IMR-90 (cell line): ENCODE results near the gene KAT6B. TPM values are rescaled to one million over a fixed set of nuclear protein-coding genes. Genes with fewer than 3 reads are reported as not detected.

ENCODE experiments used
- ATAC-seq: fragments of 200-7000 bp; cut with Tn5 transposase; 2 replicates; pipeline ENCODE4 v1.9.1; 2020; ENCODE audit warnings: low read depth, mild to moderate bottlenecking, moderate library complexity
- BruUV-seq: library from RNA; stranded (reverse); fragments of 400-500 nt; replicated peaks from 2 replicates; lab custom pipeline; 2021; lab: Mats Ljungman, UMichigan
- CTCF ChIA-PET: fragments of 300-600 bp; formaldehyde crosslinking; extraction: SDS; loops from one replicate; lab custom pipeline; 2021; ENCODE audit warnings: antibody characterized with exemption; lab: Yijun Ruan, JAX
- POLR2A ChIA-PET: fragments of 300-600 bp; sonication (Branson Sonifier 250); formaldehyde crosslinking; loops from one replicate; lab custom pipeline; 2022; ENCODE audit warnings: antibody characterized with exemption; ENCODE audit not compliant: unreplicated experiment; lab: Charles Lee
- DNase-seq: peaks from one replicate; pipeline ENCODE4 v3.0.0; 2013
- H2AFZ ChIP-seq: replicated peaks from 2 replicates; pipeline ENCODE3; 2013; ENCODE audit warnings: low read length, mild to moderate bottlenecking; ENCODE audit not compliant: poor library complexity
- H2AK5ac ChIP-seq: 2 replicates; pipeline ENCODE4 v1.6.1; 2013; ENCODE audit warnings: low read depth, low read length, inconsistent platforms
- H2AK9ac ChIP-seq: replicated peaks from 2 replicates; pipeline ENCODE3; 2013; ENCODE audit warnings: mild to moderate bottlenecking, low read depth, low read length, moderate library complexity; ENCODE audit not compliant: poor library complexity
- H2BK120ac ChIP-seq: 2 replicates; pipeline ENCODE4 v1.6.1; 2013; ENCODE audit warnings: low read depth, low read length, inconsistent platforms
- H2BK15ac ChIP-seq: 3 replicates; pipeline ENCODE4 v1.6.1; 2013; ENCODE audit warnings: low read depth, low read length, inconsistent platforms
- H2BK20ac ChIP-seq: 2 replicates; pipeline ENCODE4 v1.6.1; 2013; ENCODE audit warnings: low read depth, mild to moderate bottlenecking, inconsistent platforms, low read length, moderate library complexity
- H2BK5ac ChIP-seq: 2 replicates; pipeline ENCODE4 v1.6.1; 2013; ENCODE audit warnings: mild to moderate bottlenecking, low read depth, low read length, inconsistent platforms; ENCODE audit not compliant: poor library complexity, severe bottlenecking
- H3K14ac ChIP-seq: replicated peaks from 2 replicates; pipeline ENCODE4 v1.6.1; 2013; ENCODE audit warnings: low read depth, low read length, inconsistent platforms
- H3K18ac ChIP-seq: 2 replicates; pipeline ENCODE4 v1.6.1; 2013; ENCODE audit warnings: low read depth, low read length, control low read depth
- H3K23ac ChIP-seq: 2 replicates; pipeline ENCODE4 v1.6.1; 2013; ENCODE audit warnings: low read depth, low read length, inconsistent platforms
- H3K27ac ChIP-seq: 2 replicates; pipeline ENCODE4 v1.5.1; 2013; ENCODE audit warnings: mild to moderate bottlenecking, control low read depth, low read length; ENCODE audit not compliant: insufficient read depth
- H3K27me3 ChIP-seq: 2 replicates; pipeline ENCODE4 v1.6.1; 2013; ENCODE audit warnings: low read length; ENCODE audit not compliant: control insufficient read depth, insufficient read depth
- H3K36me3 ChIP-seq: 2 replicates; pipeline ENCODE4 v1.6.1; 2013; ENCODE audit warnings: low read length, mixed read lengths; ENCODE audit not compliant: control insufficient read depth, insufficient read depth
- H3K4ac ChIP-seq: 2 replicates; pipeline ENCODE4 v1.6.1; 2013; ENCODE audit warnings: low read depth, low read length, inconsistent platforms
- H3K4me1 ChIP-seq: 2 replicates; pipeline ENCODE4 v1.6.1; 2013; ENCODE audit warnings: low read length, mixed read lengths; ENCODE audit not compliant: control insufficient read depth, insufficient read depth
- H3K4me2 ChIP-seq: 2 replicates; pipeline ENCODE4 v1.6.1; 2013; ENCODE audit warnings: low read depth, mild to moderate bottlenecking, control low read depth, low read length, moderate library complexity
- H3K4me3 ChIP-seq: 2 replicates; pipeline ENCODE4 v1.5.1; 2013; ENCODE audit warnings: low read depth, mild to moderate bottlenecking, control low read depth, low read length, moderate library complexity; ENCODE audit not compliant: insufficient read depth
- H3K56ac ChIP-seq: 2 replicates; pipeline ENCODE4 v1.6.1; 2013; ENCODE audit warnings: low read length, inconsistent platforms; ENCODE audit not compliant: insufficient read depth; ENCODE audit errors: extremely low read depth
- H3K79me1 ChIP-seq, 2 experiments: 2 replicates each; pipeline ENCODE4 v1.6.1; 2013; ENCODE audit warnings: low read length in 2 of 2, inconsistent platforms in 1 of 2, low read depth in 1 of 2
- H3K9ac ChIP-seq: 2 replicates; pipeline ENCODE4 v1.6.1; 2013; ENCODE audit warnings: low read depth, low read length, control low read depth
- H3K9me1 ChIP-seq: 2 replicates; pipeline ENCODE4 v1.6.1; 2013; ENCODE audit warnings: low read length, inconsistent platforms; ENCODE audit not compliant: insufficient read depth
- H3K9me3 ChIP-seq: 2 replicates; pipeline ENCODE4 v1.6.1; 2013; ENCODE audit warnings: low read length; ENCODE audit not compliant: control insufficient read depth, insufficient read depth
- H4K20me1 ChIP-seq: 2 replicates; pipeline ENCODE4 v1.6.1; 2013; ENCODE audit warnings: low read length, inconsistent platforms; ENCODE audit not compliant: insufficient read depth
- H4K5ac ChIP-seq: 2 replicates; pipeline ENCODE4 v1.6.1; 2013; ENCODE audit warnings: mild to moderate bottlenecking, low read depth, low read length, control low read depth
- H4K8ac ChIP-seq, 2 experiments: 2 replicates each; pipeline ENCODE4 v1.6.1; 2013; ENCODE audit warnings: low read depth in 2 of 2, low read length in 2 of 2, control low read depth in 1 of 2, inconsistent platforms in 1 of 2
- H4K91ac ChIP-seq: 2 replicates; pipeline ENCODE4 v1.6.1; 2013; ENCODE audit warnings: low read depth, low read length, inconsistent platforms; ENCODE audit not compliant: insufficient read depth
- BHLHE40 ChIP-seq: fragments of 150-350 bp; IDR thresholded peaks from 2 replicates; pipeline ENCODE4 v1.6.1; 2016; ENCODE audit warnings: mild to moderate bottlenecking, low read depth, low read length
- CHD1 ChIP-seq: IDR thresholded peaks from 2 replicates; pipeline ENCODE4 v1.6.1; 2012; ENCODE audit warnings: low read depth, low read length, improper control_type of control experiment
- FOS ChIP-seq: fragments of 150-350 bp; IDR thresholded peaks from 2 replicates; pipeline ENCODE4 v1.6.1; 2016; ENCODE audit warnings: low read depth, low read length
- MAZ ChIP-seq: IDR thresholded peaks from 2 replicates; pipeline ENCODE4 v1.6.1; 2012; ENCODE audit warnings: low read depth, mild to moderate bottlenecking, low read length, improper control_type of control experiment, moderate library complexity, borderline replicate concordance
- POLR2A ChIP-seq: IDR thresholded peaks from 2 replicates; pipeline ENCODE4 v1.6.1; 2012; ENCODE audit warnings: mild to moderate bottlenecking, low read depth, low read length
- RCOR1 ChIP-seq: IDR thresholded peaks from 2 replicates; pipeline ENCODE4 v1.6.1; 2012; ENCODE audit warnings: mild to moderate bottlenecking, low read length, improper control_type of control experiment; ENCODE audit not compliant: insufficient replicate concordance
- SMC3 ChIP-seq: fragments of 150-350 bp; IDR thresholded peaks from 2 replicates; pipeline ENCODE4 v1.6.1; 2016; ENCODE audit warnings: low read depth, mild to moderate bottlenecking, antibody characterized with exemption, low read length, moderate library complexity
- WGBS, 2 experiments: methylation state at CpG; one replicate each; pipeline versions ENCODE4 v1.1.5 to v1.1.7; 2013; ENCODE audit warnings: missing lambda C conversion rate in 2 of 2; ENCODE audit not compliant: insufficient read length in 1 of 2; ENCODE audit errors: extremely low coverage in 2 of 2; 5-methylcytosine and 5-hydroxymethylcytosine counted together
- dilution Hi-C: fragments of 300-500 bp; cut with HindIII; formaldehyde crosslinking; loops from one replicate; pipeline ENCODE4 v1.14.3; 2018; ENCODE audit warnings: low sequenced_read_pairs; ENCODE audit not compliant: unreplicated experiment
- in situ Hi-C: fragments of 300-500 bp; cut with MboI; formaldehyde crosslinking; loops from 3 replicates; pipeline ENCODE4 v1.14.3; 2019; ENCODE audit warnings: low sequenced_read_pairs, inconsistent platforms, mixed read lengths
- intact Hi-C: fragments of 100-400 bp; cut with micrococcal nuclease; formaldehyde crosslinking; loops from 2 replicates; pipeline ENCODE4 v1.10.0; 2022
- polyA plus RNA-seq, 3 experiments: library from polyadenylated mRNA; depleted of rRNA; stranded (reverse); fragments of >200 nt; gene quantifications; 2 replicates each; pipeline ENCODE4 v1.2.3, GENCODE V29; 2012; ENCODE audit warnings: low replicate concordance in 1 of 3
- total RNA-seq: library from RNA; depleted of rRNA; stranded (reverse); fragments of >200 nt; gene quantifications from 2 replicates; pipeline ENCODE4 v1.2.3, GENCODE V29; 2012
- TF ChIP-seq, protein P1 (sequence below): fragments of 150-350 bp; IDR thresholded peaks from 2 replicates; pipeline ENCODE4 v1.6.1; 2016; ENCODE audit warnings: low read depth, mild to moderate bottlenecking, low read length, moderate library complexity, borderline replicate concordance
- TF ChIP-seq, protein P2 (sequence below): fragments of 150-350 bp; IDR thresholded peaks from 2 replicates; pipeline ENCODE4 v1.6.1; 2017; ENCODE audit warnings: mild to moderate bottlenecking, antibody characterized with exemption, low read length, low read depth

KAT6B gene
- total and polyA plus RNA-seq, 2 of the 4 experiments (the other 2 are of a cell fraction), result 8.8 to 28.1 TPM

DNA sequence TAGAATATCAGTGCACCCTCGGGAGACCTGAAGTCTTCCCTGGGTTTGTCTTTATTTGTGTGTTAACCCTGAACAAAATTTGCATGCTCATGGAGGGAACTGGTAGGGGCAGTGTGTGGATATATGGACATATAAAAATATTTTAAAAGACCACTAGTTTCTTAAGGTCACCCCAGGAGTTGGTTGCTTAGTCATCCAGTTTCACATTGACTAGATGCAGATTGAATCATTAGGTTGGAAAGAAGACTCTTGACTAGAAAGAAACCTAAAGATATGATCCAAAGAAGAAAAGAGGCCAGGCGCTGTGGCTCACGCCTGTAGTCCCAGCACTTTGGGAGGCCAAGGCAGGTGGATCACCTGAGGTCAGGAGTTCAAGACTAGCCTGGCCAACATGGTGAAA, 137.1 kb downstream of the KAT6B start:
- Histone ChIP-seq H3K27ac (no peak overlapping the region), H2BK120ac (no peak overlapping the region), H2BK20ac (no peak overlapping the region), H3K4me2 (no peak overlapping the region), H3K79me1 (peaks cover 26 to 37% of the 10 kb centered on the region in 2 experiments), H3K4me3 (no peak overlapping the region), H4K5ac (no peak overlapping the region), H3K9me3 (no peaks in the 10 kb centered on the region), H2AFZ (no peak overlapping the region), H3K36me3 (peaks cover 6% of the 10 kb centered on the region; the same call in 1 of the 2 replicates), H4K20me1 (no peaks in the 10 kb centered on the region), H2BK15ac (no peak overlapping the region), H3K23ac (no peak overlapping the region), H2AK9ac (no peak overlapping the region), H3K14ac (no peak overlapping the region), H3K4me1 (no peaks in the 10 kb centered on the region; the same call in 1 of the 2 replicates), H2BK5ac (no peak overlapping the region), H3K4ac (no peak overlapping the region), H4K91ac (no peak overlapping the region), H3K9me1 (no peaks in the 10 kb centered on the region; the same call in 1 of the 2 replicates), H3K56ac (no peak overlapping the region), H4K8ac (no peak overlapping the region), H2AK5ac (no peak overlapping the region), H3K9ac (no peak overlapping the region), H3K27me3 (no peaks in the 10 kb centered on the region), H3K18ac (no peak overlapping the region)
- BruUV-seq, result no TSS peak
- TF ChIP-seq SMC3 (no peak), CHD1 (no peak), POLR2A (no peak), BHLHE40 (no peak), FOS (no peak), RCOR1 (no peak), MAZ (no peak)
- TF ChIP-seq, protein P1, sequence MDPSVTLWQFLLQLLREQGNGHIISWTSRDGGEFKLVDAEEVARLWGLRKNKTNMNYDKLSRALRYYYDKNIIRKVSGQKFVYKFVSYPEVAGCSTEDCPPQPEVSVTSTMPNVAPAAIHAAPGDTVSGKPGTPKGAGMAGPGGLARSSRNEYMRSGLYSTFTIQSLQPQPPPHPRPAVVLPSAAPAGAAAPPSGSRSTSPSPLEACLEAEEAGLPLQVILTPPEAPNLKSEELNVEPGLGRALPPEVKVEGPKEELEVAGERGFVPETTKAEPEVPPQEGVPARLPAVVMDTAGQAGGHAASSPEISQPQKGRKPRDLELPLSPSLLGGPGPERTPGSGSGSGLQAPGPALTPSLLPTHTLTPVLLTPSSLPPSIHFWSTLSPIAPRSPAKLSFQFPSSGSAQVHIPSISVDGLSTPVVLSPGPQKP, result no peak
- TF ChIP-seq, protein P2, sequence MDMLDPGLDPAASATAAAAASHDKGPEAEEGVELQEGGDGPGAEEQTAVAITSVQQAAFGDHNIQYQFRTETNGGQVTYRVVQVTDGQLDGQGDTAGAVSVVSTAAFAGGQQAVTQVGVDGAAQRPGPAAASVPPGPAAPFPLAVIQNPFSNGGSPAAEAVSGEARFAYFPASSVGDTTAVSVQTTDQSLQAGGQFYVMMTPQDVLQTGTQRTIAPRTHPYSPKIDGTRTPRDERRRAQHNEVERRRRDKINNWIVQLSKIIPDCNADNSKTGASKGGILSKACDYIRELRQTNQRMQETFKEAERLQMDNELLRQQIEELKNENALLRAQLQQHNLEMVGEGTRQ, result no peak
- ATAC-seq (no peak), DNase-seq (peak; percentile 19)
- POLR2A ChIA-PET, result no interaction called here
- intact Hi-C loops, result no loop called here
- dilution Hi-C loops, result no loop called here
- CTCF ChIA-PET, result no interaction called here
- no CpG with 5 or more reads among the region's 3 CpGs for WGBS, 2 experiments
- in situ Hi-C loops, result no loop called here
